OCI-LY7 (cell line): ENCODE measurements around the gene GGT5. TPM values are rescaled to one million over a fixed set of nuclear protein-coding genes. Genes with fewer than 3 reads are reported as not detected.
"Not testable (repeated sequence)": the region's sequence is repeated elsewhere in the genome, so short reads cannot be mapped to it uniquely, and the experiment has no call there.

Experiments
- BruUV-seq: library from RNA; stranded (reverse); fragments of 400-500 nt; replicated peaks from 2 replicates; lab custom pipeline; 2021; lab: Mats Ljungman, UMichigan
- CTCF ChIA-PET: fragments of 300-600 bp; sonication (Branson Sonifier 250); formaldehyde crosslinking; loops from one replicate; lab custom pipeline; 2022; ENCODE audit warnings: antibody characterized with exemption; ENCODE audit not compliant: unreplicated experiment; lab: Charles Lee
- POLR2A ChIA-PET: fragments of 300-600 bp; sonication (Branson Sonifier 250); formaldehyde crosslinking; loops from one replicate; lab custom pipeline; 2022; ENCODE audit warnings: antibody characterized with exemption; lab: Charles Lee
- DNase-seq: peaks from one replicate; pipeline ENCODE4 v3.0.0-alpha.2; 2015; ENCODE audit warnings: low spot score
- H2AFZ ChIP-seq: fragments of 200-600 bp; sonication (generic), shearing (Covaris generic); 2 replicates; pipeline ENCODE4 v1.6.1; 2014; ENCODE audit warnings: mild to moderate bottlenecking, antibody characterized with exemption, low read length, moderate library complexity
- H3K27ac ChIP-seq: fragments of 200-600 bp; sonication (generic); 2 replicates; pipeline ENCODE4 v1.5.1; 2014; ENCODE audit warnings: mixed run types, low read depth, mild to moderate bottlenecking, moderate library complexity, low read length, inconsistent platforms; ENCODE audit not compliant: poor library complexity, severe bottlenecking
- H3K36me3 ChIP-seq: fragments of 200-600 bp; sonication (generic); 2 replicates; pipeline ENCODE4 v1.6.1; 2014; ENCODE audit warnings: mild to moderate bottlenecking, antibody characterized with exemption, low read length, moderate library complexity, mixed read lengths; ENCODE audit not compliant: insufficient read depth
- H3K4me1 ChIP-seq: fragments of 200-600 bp; sonication (generic); 2 replicates; pipeline ENCODE4 v1.5.1; 2014; ENCODE audit warnings: mild to moderate bottlenecking, low read length; ENCODE audit not compliant: insufficient read depth, poor library complexity, severe bottlenecking
- H3K4me2 ChIP-seq: fragments of 200-600 bp; sonication (generic); 2 replicates; pipeline ENCODE4 v1.6.1; 2014; ENCODE audit warnings: mild to moderate bottlenecking, low read length
- H3K4me3 ChIP-seq: fragments of 200-600 bp; sonication (generic); 2 replicates; pipeline ENCODE4 v1.5.1; 2014; ENCODE audit warnings: mild to moderate bottlenecking, low read depth, low read length; ENCODE audit not compliant: poor library complexity, severe bottlenecking
- H3K79me2 ChIP-seq: fragments of 200-600 bp; sonication (generic); 2 replicates; pipeline ENCODE4 v1.6.1; 2016; ENCODE audit warnings: low read depth, mild to moderate bottlenecking, low read length, moderate library complexity, mixed read lengths; ENCODE audit not compliant: insufficient read depth
- H3K9me2 ChIP-seq: fragments of 200-600 bp; sonication (generic); 2 replicates; pipeline ENCODE4 v1.6.1; 2016; ENCODE audit warnings: mild to moderate bottlenecking, low read length, mixed read lengths; ENCODE audit not compliant: insufficient read depth
- H3K9me3 ChIP-seq: fragments of 200-600 bp; sonication (generic); 2 replicates; pipeline ENCODE4 v1.6.1; 2014; ENCODE audit warnings: mild to moderate bottlenecking, mixed run types, low read length, mixed read lengths
- H4K20me1 ChIP-seq: fragments of 200-600 bp; sonication (generic); 2 replicates; pipeline ENCODE4 v1.6.1; 2014; ENCODE audit warnings: mild to moderate bottlenecking, antibody characterized with exemption, low read length, moderate library complexity, mixed read lengths; ENCODE audit not compliant: insufficient read depth
- EZH2phosphoT487 ChIP-seq: fragments of 200-600 bp; sonication (generic); IDR thresholded peaks from 2 replicates; pipeline ENCODE4 v1.6.1; 2018; ENCODE audit warnings: low read depth, borderline replicate concordance, mild to moderate bottlenecking, mixed run types, antibody characterized with exemption, low read length, moderate library complexity, mixed read lengths
- intact Hi-C: fragments of 100-400 bp; cut with micrococcal nuclease; formaldehyde crosslinking; loops from one replicate; pipeline ENCODE4 v1.10.0; 2022; ENCODE audit not compliant: unreplicated experiment
- total RNA-seq, 2 experiments: library from RNA; depleted of rRNA in 1 of 2; stranded (reverse); fragments of >200 nt in 1 of 2; shearing (Covaris generic) in 1 of 2; gene quantifications; 2 replicates each; pipeline ENCODE4 v1.2.3, GENCODE V29; 2014 to 2022
- TF ChIP-seq, protein P1 (sequence below): fragments of 200-600 bp; sonication (generic); conservative IDR thresholded peaks from 2 replicates; pipeline ENCODE4 v1.5.1; 2014; ENCODE audit warnings: mild to moderate bottlenecking, antibody characterized with exemption, low read length, moderate library complexity, mixed read lengths

GGT5 gene
- total RNA-seq, 2 experiments from 2014 or later, result 0.06 TPM; not detected in 1

DNA sequence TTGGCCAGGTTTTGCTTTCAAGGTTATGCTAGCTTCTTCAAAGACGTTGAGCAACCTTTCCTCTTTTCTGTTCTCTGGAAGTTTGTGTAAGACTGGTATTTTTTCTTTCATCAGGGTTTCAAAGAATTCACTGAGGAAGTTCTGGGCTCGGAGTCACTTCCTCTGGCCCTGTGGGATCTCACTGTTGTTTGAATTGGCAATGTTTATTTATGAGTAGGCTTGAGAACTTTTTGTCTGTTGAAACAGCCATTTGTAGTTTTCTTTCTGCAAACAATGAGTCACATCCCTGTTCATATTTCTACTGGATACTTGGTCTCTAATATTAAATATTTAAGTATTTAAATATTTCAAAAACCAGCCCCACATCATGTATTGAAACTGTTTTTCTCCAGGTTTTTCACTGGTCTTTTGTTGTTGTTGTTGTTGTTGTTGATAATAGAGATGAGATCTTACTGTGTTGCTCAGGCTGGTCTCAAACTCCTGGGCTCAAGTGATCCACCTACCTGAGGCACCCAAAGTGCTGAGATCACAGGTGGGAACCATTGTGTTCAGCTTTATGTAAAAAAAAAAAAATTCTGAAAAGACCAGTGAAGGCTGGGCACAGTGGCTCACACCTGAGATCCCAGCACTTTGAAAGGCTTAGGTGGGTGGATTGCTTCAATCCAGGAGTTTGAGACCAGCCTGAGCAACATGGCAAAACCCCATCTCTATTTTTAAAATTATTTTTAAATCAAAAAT, 36.7 kb downstream of the GGT5 start:
- no peak overlapping the region for H3K27ac ChIP-seq
- H3K4me1 ChIP-seq, result peaks cover 15% of the 10 kb centered on the region
- POLR2A ChIA-PET, result no interaction called here
- no peak overlapping the region for H3K4me3 ChIP-seq
- DNase-seq, result no peak
- CTCF ChIA-PET, result no interaction called here
- no TSS peak for BruUV-seq
- H3K9me3 ChIP-seq, result peaks cover 11% of the 10 kb centered on the region; the same call in 1 of the 2 replicates
- H3K79me2 ChIP-seq, result no peaks in the 10 kb centered on the region
- H3K9me2 ChIP-seq, result no peaks in the 10 kb centered on the region
- intact Hi-C loops, result no loop called here
- H3K4me2 ChIP-seq, result no peak overlapping the region
- peak overlapping the region; percentile 81 for H2AFZ ChIP-seq
- no peaks in the 10 kb centered on the region for H3K36me3 ChIP-seq
- TF ChIP-seq EZH2phosphoT487, result no peak
- TF ChIP-seq, protein P1, sequence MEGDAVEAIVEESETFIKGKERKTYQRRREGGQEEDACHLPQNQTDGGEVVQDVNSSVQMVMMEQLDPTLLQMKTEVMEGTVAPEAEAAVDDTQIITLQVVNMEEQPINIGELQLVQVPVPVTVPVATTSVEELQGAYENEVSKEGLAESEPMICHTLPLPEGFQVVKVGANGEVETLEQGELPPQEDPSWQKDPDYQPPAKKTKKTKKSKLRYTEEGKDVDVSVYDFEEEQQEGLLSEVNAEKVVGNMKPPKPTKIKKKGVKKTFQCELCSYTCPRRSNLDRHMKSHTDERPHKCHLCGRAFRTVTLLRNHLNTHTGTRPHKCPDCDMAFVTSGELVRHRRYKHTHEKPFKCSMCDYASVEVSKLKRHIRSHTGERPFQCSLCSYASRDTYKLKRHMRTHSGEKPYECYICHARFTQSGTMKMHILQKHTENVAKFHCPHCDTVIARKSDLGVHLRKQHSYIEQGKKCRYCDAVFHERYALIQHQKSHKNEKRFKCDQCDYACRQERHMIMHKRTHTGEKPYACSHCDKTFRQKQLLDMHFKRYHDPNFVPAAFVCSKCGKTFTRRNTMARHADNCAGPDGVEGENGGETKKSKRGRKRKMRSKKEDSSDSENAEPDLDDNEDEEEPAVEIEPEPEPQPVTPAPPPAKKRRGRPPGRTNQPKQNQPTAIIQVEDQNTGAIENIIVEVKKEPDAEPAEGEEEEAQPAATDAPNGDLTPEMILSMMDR, result no peak
- no peaks in the 10 kb centered on the region for H4K20me1 ChIP-seq

DNA sequence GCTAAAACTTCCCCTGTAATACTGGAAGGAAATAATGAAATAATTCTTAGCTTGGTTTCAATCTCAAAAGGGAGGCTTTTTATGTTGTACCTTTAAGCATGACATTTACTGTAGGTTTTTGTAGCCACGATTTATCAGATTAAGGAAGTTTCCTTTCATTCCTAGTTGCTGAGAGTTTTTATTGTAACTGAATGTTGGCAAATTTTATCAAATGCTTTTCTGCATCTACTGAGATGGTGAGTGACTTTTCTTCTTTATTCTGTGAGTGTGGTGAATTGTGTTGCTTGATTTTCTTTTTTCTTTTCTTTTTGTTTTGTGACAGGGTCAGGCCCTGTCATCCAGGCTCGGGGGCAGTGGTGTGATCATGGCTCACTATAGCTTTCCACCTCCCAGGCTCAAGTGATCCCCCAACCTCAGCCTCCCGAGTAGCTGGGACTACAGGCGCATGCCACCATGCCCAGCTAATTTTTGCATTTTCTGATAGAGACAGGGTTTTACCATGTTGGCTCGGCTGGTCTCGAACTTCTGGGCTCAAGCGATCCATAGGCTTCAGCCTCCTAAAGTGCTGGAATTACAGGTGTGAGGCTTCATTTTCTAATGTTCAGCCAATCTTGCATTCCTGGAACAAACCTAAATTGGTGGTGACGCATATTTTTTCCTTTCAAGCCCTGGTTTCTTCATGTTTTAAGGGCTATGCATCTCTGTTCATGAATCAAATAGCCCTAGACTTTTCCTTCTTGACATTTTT, 37.4 kb downstream of the GGT5 start:
- H3K4me1 ChIP-seq, result peaks cover 15% of the 10 kb centered on the region
- no peaks in the 10 kb centered on the region for H4K20me1 ChIP-seq
- CTCF ChIA-PET, result no interaction called here
- H3K27ac ChIP-seq, result no peak overlapping the region
- H2AFZ ChIP-seq, result peak overlapping the region; percentile 81
- peaks cover 11% of the 10 kb centered on the region; the same call in 1 of the 2 replicates for H3K9me3 ChIP-seq
- no peaks in the 10 kb centered on the region for H3K36me3 ChIP-seq
- no peak overlapping the region for H3K4me2 ChIP-seq
- no peak for TF ChIP-seq EZH2phosphoT487
- TF ChIP-seq, protein P1, result no peak
- intact Hi-C loops, result no loop called here
- H3K79me2 ChIP-seq, result no peaks in the 10 kb centered on the region
- DNase-seq, result no peak
- no peak overlapping the region for H3K4me3 ChIP-seq
- H3K9me2 ChIP-seq, result no peaks in the 10 kb centered on the region
- no TSS peak for BruUV-seq
- POLR2A ChIA-PET, result interaction anchor here (0.6 kb wide), 1 partner anchor 43 kb away, joined by 3 read pairs; no protein-coding TSS in a partner anchor

DNA sequence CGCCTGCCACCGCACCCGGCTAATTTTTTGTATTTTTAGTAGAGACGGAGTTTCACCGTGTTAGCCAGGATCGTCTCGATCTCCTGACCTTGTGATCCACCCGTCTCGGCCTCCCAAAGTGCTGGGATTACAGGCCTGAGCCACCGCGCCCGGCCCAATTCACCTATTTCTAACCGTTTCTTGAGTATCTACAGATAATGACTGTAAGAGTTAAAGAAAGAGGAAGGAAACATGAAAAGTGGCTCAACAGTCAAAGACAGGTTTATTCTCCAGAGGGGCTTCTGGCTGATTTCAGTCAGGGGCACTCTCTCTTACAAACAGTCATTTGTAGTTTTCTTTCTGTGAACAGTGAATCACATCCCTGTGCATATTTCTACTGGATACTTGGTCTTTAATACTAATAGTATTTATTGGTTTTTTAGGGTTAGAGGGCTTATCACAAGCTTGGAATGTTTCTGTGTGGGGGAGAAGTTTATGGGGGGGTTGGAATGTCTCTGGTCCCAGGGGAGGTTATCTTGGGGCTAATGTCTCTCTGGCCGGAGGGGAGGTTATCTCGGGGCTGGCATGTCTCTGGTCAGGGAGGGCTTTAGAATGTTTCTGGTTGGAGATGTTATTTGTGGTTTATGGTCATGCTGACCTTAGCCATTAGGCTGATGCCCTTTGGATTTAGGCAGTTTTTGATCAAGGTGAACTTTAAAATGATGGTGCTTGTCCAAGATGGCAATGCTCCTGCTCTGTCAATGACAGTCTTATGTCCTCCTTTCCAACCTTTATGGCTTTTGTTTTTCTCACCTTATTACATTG, 38.2 kb downstream of the GGT5 start:
- BruUV-seq, H3K4me2 ChIP-seq, H3K4me3 ChIP-seq, H3K9me2 ChIP-seq, H4K20me1 ChIP-seq, DNase-seq, H3K27ac ChIP-seq, intact Hi-C loops, H3K79me2 ChIP-seq, H3K36me3 ChIP-seq: not testable (repeated sequence)
- ChIA-PET CTCF (interaction anchor here (0.6 kb wide), 1 partner anchor 324 kb away, joined by 3 read pairs; no protein-coding TSS in a partner anchor), POLR2A (interaction anchor here (0.6 kb wide), 1 partner anchor 44 kb away, joined by 3 read pairs; no protein-coding TSS in a partner anchor)
- Histone ChIP-seq H3K4me1 (peaks cover 15% of the 10 kb centered on the region), H3K9me3 (peaks cover 11% of the 10 kb centered on the region; the same call in 1 of the 2 replicates), H2AFZ (peak overlapping the region; percentile 81; the same call in 1 of the 2 replicates)
